Naive thymus-derived CD4-positive, alpha-beta T cell (primary cell): ENCODE measurements around the gene SPSB4. TPM values are rescaled to one million over a fixed set of nuclear protein-coding genes. Genes with fewer than 3 reads are reported as not detected.

Experiments
- ATAC-seq: fragments of 150-1000 bp; cut with Tn5 transposase; 2 replicates; pipeline ENCODE4 v1.10.0; 2021; ENCODE audit warnings: mild to moderate bottlenecking, moderate library complexity
- CTCF ChIA-PET: fragments of 350-600 bp; sonication (Branson Sonifier 250); formaldehyde crosslinking; loops from one replicate; lab custom pipeline; 2021; ENCODE audit warnings: antibody characterized with exemption; lab: Charles Lee
- POLR2A ChIA-PET: fragments of 350-600 bp; sonication (Branson Sonifier 250); formaldehyde crosslinking; loops from one replicate; lab custom pipeline; 2021; ENCODE audit warnings: antibody characterized with exemption, inconsistent platforms; lab: Charles Lee
- DNase-seq, 9 donors: peaks; one replicate each; pipeline versions ENCODE4 v3.0.0 to v3.0.0-alpha.2; 2020 to 2022; ENCODE audit warnings: mixed read lengths in 1 of 9
- H3K27ac ChIP-seq: one replicate; pipeline ENCODE4 v1.7.0; 2013; ENCODE audit warnings: mild to moderate bottlenecking, low read depth, low read length, moderate library complexity
- H3K27me3 ChIP-seq, 2 donors: one replicate each; pipeline ENCODE4 v1.7.0; 2013; ENCODE audit warnings: low read length in 2 of 2, mild to moderate bottlenecking in 2 of 2, moderate library complexity in 2 of 2; ENCODE audit not compliant: control insufficient read depth in 2 of 2, insufficient read depth in 2 of 2
- H3K36me3 ChIP-seq, 3 experiments: 1 replicate in 2 of 3; 2 replicates in 1 of 3; pipeline ENCODE4 v1.7.0; 2013; ENCODE audit warnings: low read length in 3 of 3, mild to moderate bottlenecking in 3 of 3, moderate library complexity in 1 of 3; ENCODE audit not compliant: insufficient read depth in 3 of 3, control insufficient read depth in 2 of 3
- H3K4me1 ChIP-seq, 2 donors: one replicate each; pipeline ENCODE4 v1.7.0; 2013; ENCODE audit warnings: low read length in 2 of 2, mild to moderate bottlenecking in 2 of 2, moderate library complexity in 1 of 2; ENCODE audit not compliant: control insufficient read depth in 2 of 2, insufficient read depth in 2 of 2
- H3K4me3 ChIP-seq: 2 replicates; pipeline ENCODE4 v1.7.0; 2013; ENCODE audit warnings: mild to moderate bottlenecking, low read length
- H3K9me3 ChIP-seq, 3 experiments: 1 replicate in 2 of 3; 2 replicates in 1 of 3; pipeline ENCODE4 v1.7.0; 2013; ENCODE audit warnings: low read length in 3 of 3; ENCODE audit not compliant: control insufficient read depth in 2 of 3
- H3K27ac Mint-ChIP-seq, 9 donors: one replicate each; pipeline ENCODE4 v1.8.0; 2020 to 2022; ENCODE audit warnings: mixed read lengths in 9 of 9, mild to moderate bottlenecking in 8 of 9, moderate library complexity in 5 of 9, inconsistent platforms in 2 of 9
- H3K27me3 Mint-ChIP-seq, 5 donors: one replicate each; pipeline ENCODE4 v1.8.0; 2021 to 2022; ENCODE audit warnings: mixed read lengths in 5 of 5, mild to moderate bottlenecking in 1 of 5
- H3K36me3 Mint-ChIP-seq, 5 donors: one replicate each; pipeline ENCODE4 v1.8.0; 2020 to 2022; ENCODE audit warnings: mixed read lengths in 5 of 5, mild to moderate bottlenecking in 3 of 5, inconsistent platforms in 1 of 5
- H3K4me1 Mint-ChIP-seq, 7 donors: one replicate each; pipeline ENCODE4 v1.8.0; 2020 to 2022; ENCODE audit warnings: mixed read lengths in 7 of 7, mild to moderate bottlenecking in 3 of 7, inconsistent platforms in 1 of 7
- H3K4me3 Mint-ChIP-seq, 10 donors: one replicate each; pipeline ENCODE4 v1.8.0; 2020 to 2022; ENCODE audit warnings: mild to moderate bottlenecking in 10 of 10, mixed read lengths in 10 of 10, moderate library complexity in 6 of 10, inconsistent platforms in 2 of 10
- H3K9me3 Mint-ChIP-seq, 11 donors: one replicate each; pipeline ENCODE4 v1.8.0; 2020 to 2022; ENCODE audit warnings: mixed read lengths in 11 of 11, mild to moderate bottlenecking in 4 of 11, inconsistent platforms in 1 of 11, moderate library complexity in 1 of 11
- intact Hi-C, 2 donors: fragments of 100-400 bp; cut with micrococcal nuclease; formaldehyde crosslinking; loops; one replicate each; pipeline ENCODE4 v1.15.1; 2023
- polyA plus RNA-seq, 2 donors: library from polyadenylated mRNA; unstranded; fragments of 300-500 nt; fragmentation: Illumina TruSeq; gene quantifications; one replicate each; pipeline ENCODE4 v1.2.3, GENCODE V29; 2021
- total RNA-seq, 6 experiments: library from RNA in 5 of 6; stranded (reverse) in 5 of 6; gene quantifications; 1 replicate in 5 of 6; 2 replicates in 1 of 6; pipeline ENCODE4 v1.2.3 and lab custom pipeline; 2021 to 2026

SPSB4 gene
- total and polyA plus RNA-seq, 7 experiments from 2014 or later, result not detected

DNA sequence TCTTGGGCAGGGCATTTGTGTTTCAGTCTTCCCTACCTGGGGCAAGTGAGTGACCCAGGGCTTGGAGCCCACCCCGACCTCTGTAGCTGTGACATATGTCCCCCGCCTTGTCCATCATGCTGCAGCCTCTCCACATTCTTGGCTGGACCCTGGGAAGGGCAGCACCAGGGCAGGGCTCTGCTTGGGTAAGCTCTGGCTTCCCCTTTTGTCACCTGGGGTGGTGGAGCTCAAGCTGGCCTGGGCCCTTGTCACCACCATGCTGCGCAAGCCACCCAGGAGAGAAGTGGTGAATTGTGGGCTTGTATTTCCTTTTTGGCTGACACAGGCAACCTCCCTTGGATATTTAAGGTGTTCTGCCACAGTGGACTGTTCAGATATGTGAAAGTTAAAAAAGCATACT lies 29.3 kb downstream of the SPSB4 start:
- intact Hi-C loops, result no loop called here

DNA sequence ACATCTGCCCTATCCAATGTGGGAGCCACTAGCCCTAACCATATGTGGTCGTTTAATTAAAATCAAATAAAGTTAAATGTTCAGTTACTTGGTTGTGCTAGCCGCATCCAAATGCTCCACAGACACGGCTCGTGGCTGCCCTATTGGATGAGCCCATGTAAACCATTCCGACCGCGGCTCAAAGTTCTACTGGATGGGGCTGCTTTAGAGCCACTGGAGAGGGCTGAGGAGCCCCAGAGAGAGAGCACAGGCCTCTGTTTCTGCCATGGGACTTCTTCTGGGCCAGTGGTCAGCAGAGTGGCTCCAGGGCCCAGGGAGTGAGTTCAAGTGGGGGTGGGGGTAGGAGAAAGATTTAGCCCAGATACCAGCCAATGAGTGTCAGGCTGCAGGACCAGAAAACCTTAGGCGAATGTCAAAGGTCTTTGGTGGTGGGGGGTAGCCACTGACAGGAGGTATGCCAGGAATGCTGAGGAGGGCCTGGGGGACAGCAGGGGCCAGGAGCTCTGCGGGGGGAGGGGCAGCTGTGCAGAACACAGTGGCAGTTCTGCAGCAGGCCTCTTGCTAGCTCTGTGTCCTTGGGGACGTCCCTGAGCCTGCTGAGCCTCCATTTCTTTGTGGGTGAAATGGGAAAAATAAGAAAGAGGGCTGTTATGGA lies 30.1 kb downstream of the SPSB4 start:
- H3K27me3 Mint-ChIP-seq, result peaks cover 0 to 3% (median 0%) of the 10 kb centered on the region in 5 donors
- Histone ChIP-seq H3K4me1 (no peaks in the 10 kb centered on the region), H3K27me3 (no peaks in the 10 kb centered on the region), H3K4me3 (no peak overlapping the region), H3K36me3 (no peaks in the 10 kb centered on the region), H3K9me3 (no peaks in the 10 kb centered on the region), H3K27ac (no peak overlapping the region)
- ChIA-PET CTCF (no interaction called here), POLR2A (no interaction called here)
- no peaks in the 10 kb centered on the region for H3K9me3 Mint-ChIP-seq
- H3K4me1 Mint-ChIP-seq, result peaks cover 4 to 18% (median 12%) of the 10 kb centered on the region in 7 donors
- DNase-seq (no peak), ATAC-seq (no peak)
- H3K36me3 Mint-ChIP-seq, result no peaks in the 10 kb centered on the region
- H3K4me3 Mint-ChIP-seq, result no peak overlapping the region
- H3K27ac Mint-ChIP-seq, result no peak overlapping the region
- intact Hi-C loops, result no loop called here

More for the DNA sequence above, 29.3 kb downstream of the SPSB4 start:
- H3K9me3 Mint-ChIP-seq, result no peaks in the 10 kb centered on the region
- H3K27me3 ChIP-seq, result no peaks in the 10 kb centered on the region
- peaks cover 0 to 3% (median 0%) of the 10 kb centered on the region in 5 donors for H3K27me3 Mint-ChIP-seq
- ChIA-PET POLR2A (no interaction called here), CTCF (no interaction called here)
- H3K4me3 Mint-ChIP-seq, result no peak overlapping the region
- ATAC-seq, result no peak
- H3K4me1 ChIP-seq, result no peaks in the 10 kb centered on the region
- no peak for DNase-seq
- H3K9me3 ChIP-seq, result no peaks in the 10 kb centered on the region
- peaks cover 4 to 21% (median 12%) of the 10 kb centered on the region in 7 donors for H3K4me1 Mint-ChIP-seq
- no peak overlapping the region for H3K4me3 ChIP-seq
- no peaks in the 10 kb centered on the region for H3K36me3 Mint-ChIP-seq
- H3K27ac ChIP-seq, result no peak overlapping the region
- no peak overlapping the region for H3K27ac Mint-ChIP-seq
- H3K36me3 ChIP-seq, result no peaks in the 10 kb centered on the region

DNA sequence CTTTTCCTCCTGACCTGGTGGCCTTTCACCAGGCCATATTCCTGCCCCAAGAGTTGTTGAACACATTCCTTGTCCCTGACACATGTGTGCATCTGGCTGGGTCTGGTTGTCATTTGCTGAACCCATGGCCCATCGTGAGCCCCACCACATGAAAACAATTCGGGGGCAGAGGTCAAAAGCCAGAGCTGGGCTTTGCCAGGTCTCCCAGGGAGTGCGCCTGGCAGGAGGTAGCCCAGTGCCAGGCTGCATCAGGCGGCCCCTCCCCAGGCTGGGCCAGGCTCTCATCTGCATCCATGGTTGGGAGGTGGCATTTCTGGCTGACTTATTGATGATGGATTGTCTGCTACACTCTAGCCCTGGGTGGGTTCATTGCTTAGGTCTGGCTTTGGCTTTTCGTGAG lies 30.9 kb downstream of the SPSB4 start:
- H3K4me3 Mint-ChIP-seq, result no peak overlapping the region
- H3K4me3 ChIP-seq, result no peak overlapping the region
- peaks cover 4 to 10% (median 6%) of the 10 kb centered on the region in 7 donors for H3K4me1 Mint-ChIP-seq
- no peaks in the 10 kb centered on the region for H3K9me3 Mint-ChIP-seq
- POLR2A ChIA-PET, result no interaction called here
- DNase-seq, result no peak
- no peaks in the 10 kb centered on the region for H3K27me3 ChIP-seq
- H3K36me3 ChIP-seq, result no peaks in the 10 kb centered on the region
- ATAC-seq, result no peak
- intact Hi-C loops, result no loop called here
- H3K36me3 Mint-ChIP-seq, result no peaks in the 10 kb centered on the region
- H3K4me1 ChIP-seq, result no peaks in the 10 kb centered on the region
- peaks cover 0 to 4% (median 3%) of the 10 kb centered on the region in 5 donors for H3K27me3 Mint-ChIP-seq
- no peaks in the 10 kb centered on the region for H3K9me3 ChIP-seq
- H3K27ac Mint-ChIP-seq, result peak overlapping the region in 1 of 9 donors; percentile 22
- H3K27ac ChIP-seq, result no peak overlapping the region
- CTCF ChIA-PET, result no interaction called here

DNA sequence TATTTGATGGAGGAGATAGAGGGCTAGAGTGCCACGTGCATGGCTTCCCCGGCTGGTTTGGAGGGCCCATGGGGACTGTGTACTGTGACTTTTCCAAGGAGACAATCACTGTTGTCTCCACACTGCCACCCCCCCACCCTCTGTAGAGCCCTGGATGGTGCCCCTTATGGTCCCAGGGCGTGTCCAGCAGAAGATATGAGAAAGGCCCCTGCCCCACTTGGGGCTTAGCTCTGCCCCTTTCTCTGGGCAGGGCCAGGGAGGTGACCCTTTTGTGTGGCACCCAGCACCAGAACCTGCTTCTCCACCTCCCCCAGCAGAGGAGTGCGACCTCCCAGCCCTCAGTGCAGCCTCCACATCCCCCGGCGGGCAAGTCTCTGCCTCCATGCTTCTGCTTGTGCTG lies 32.1 kb downstream of the SPSB4 start:
- DNase-seq (no peak), ATAC-seq (no peak)
- H3K4me1 ChIP-seq, result no peaks in the 10 kb centered on the region
- Mint-ChIP-seq H3K4me1 (no peaks in the 10 kb centered on the region), H3K9me3 (no peaks in the 10 kb centered on the region), H3K36me3 (no peaks in the 10 kb centered on the region), H3K27ac (no peak overlapping the region), H3K4me3 (no peak overlapping the region), H3K27me3 (peaks cover 0 to 6% (median 3%) of the 10 kb centered on the region in 5 donors)
- no peak overlapping the region for H3K27ac ChIP-seq
- H3K9me3 ChIP-seq, result no peaks in the 10 kb centered on the region
- no peak overlapping the region for H3K4me3 ChIP-seq
- no peaks in the 10 kb centered on the region for H3K36me3 ChIP-seq
- H3K27me3 ChIP-seq, result no peaks in the 10 kb centered on the region
- ChIA-PET POLR2A (no interaction called here), CTCF (no interaction called here)
- intact Hi-C loops, result no loop called here

DNA sequence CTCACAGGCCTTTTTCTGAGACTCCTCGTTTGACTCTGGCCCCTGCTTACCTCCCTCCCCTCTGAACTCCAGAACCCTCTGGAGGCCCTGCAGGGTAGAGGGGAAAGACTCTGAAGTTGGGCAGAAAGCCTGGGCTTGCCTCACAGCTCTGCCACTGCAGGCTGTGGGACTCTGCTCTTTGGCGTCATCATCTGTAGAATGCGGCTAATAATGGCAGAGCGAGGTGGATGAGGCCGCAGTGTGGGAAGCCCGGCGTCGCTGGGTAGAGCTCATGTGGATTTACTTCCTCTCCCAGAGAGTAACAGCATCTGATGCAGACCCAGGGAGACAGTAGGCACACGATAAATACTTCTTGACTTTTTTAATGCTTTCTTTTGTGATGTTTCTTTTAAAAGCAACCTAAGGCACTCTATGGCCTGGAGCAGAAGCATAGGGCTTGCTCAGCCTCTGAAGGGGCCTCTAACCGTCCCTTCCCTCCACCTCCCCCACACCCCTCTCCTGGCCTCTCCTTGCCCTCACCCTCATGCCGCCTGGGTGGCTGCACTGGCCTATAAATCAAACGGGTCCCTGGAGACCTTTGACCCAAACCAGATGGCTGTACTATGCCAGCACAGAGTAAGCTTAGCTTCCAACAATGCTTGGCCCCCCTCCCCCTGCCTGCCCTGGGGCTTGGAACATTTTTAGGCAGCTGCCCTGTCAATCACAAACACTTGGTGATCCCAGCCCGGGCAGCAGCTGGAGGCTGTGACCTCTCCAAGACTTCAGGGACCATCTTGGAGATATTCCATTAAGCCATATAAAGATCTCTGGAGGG lies 32.9 kb downstream of the SPSB4 start:
- CTCF ChIA-PET, result no interaction called here

DNA sequence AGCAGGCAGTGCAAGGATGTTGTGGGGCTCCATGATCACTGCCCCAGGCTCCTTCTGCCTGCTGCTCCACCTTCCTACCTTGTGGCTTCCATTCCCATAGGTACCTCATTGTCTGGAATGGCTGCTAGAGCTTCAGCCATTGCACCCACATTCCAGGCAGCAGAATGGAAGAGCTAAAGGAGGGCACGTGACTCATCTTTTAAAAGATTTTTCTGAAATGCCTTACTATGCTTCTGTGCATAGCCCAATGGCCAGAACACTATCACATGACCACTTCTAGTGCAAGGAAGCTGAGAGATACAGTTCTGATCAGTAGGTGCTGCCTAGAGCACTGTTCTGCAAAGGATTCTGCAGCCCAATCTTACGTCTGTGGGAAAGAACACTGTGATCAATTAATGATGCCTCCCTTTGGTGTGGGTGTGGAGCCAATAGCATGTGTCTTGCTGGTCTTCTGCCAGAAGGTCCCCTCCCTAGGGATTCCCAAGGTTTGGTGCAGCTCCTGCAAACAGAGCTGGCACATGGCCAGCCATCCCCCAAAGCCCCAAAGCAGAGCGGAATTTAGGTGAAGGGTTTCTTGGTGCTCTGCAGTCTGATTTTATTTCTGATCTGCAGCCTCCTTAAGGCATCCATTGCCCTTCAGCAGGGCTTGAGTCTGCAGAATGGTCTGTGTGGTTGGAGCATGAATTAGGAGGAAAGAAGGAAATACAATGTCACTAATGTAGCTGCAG lies 34.4 kb downstream of the SPSB4 start:
- no peaks in the 10 kb centered on the region for H3K36me3 ChIP-seq
- intact Hi-C loops, result no loop called here
- CTCF ChIA-PET, result no interaction called here
- no peaks in the 10 kb centered on the region for H3K4me1 ChIP-seq
- H3K36me3 Mint-ChIP-seq, result no peaks in the 10 kb centered on the region
- peaks cover 0 to 6% (median 3%) of the 10 kb centered on the region in 5 donors for H3K27me3 Mint-ChIP-seq
- H3K27me3 ChIP-seq, result no peaks in the 10 kb centered on the region
- POLR2A ChIA-PET, result no interaction called here
- ATAC-seq (no peak), DNase-seq (no peak)
- H3K27ac ChIP-seq, result no peak overlapping the region
- no peaks in the 10 kb centered on the region for H3K9me3 ChIP-seq
- no peak overlapping the region for H3K4me3 ChIP-seq
- H3K4me1 Mint-ChIP-seq, result no peaks in the 10 kb centered on the region
- H3K4me3 Mint-ChIP-seq, result no peak overlapping the region
- no peaks in the 10 kb centered on the region for H3K9me3 Mint-ChIP-seq
- no peak overlapping the region for H3K27ac Mint-ChIP-seq

More for the DNA sequence above, 32.9 kb downstream of the SPSB4 start:
- no peak overlapping the region for H3K4me3 Mint-ChIP-seq
- peaks cover 0 to 6% (median 3%) of the 10 kb centered on the region in 5 donors for H3K27me3 Mint-ChIP-seq
- Histone ChIP-seq H3K36me3 (no peaks in the 10 kb centered on the region), H3K4me3 (no peak overlapping the region), H3K27me3 (no peaks in the 10 kb centered on the region), H3K9me3 (no peaks in the 10 kb centered on the region), H3K27ac (no peak overlapping the region), H3K4me1 (no peaks in the 10 kb centered on the region)
- intact Hi-C loops, result no loop called here
- ATAC-seq (no peak), DNase-seq (no peak)
- POLR2A ChIA-PET, result no interaction called here
- no peaks in the 10 kb centered on the region for H3K4me1 Mint-ChIP-seq
- H3K36me3 Mint-ChIP-seq, result no peaks in the 10 kb centered on the region
- H3K9me3 Mint-ChIP-seq, result no peaks in the 10 kb centered on the region
- H3K27ac Mint-ChIP-seq, result no peak overlapping the region
